GM12878 (cell line): ENCODE measurements around the gene LGALS13.

Source experiments
- BCLAF1 ChIP-seq: fragments of 450-650 bp; IDR thresholded peaks from 2 replicates; pipeline ENCODE4 v1.6.1; 2017; ENCODE audit warnings: antibody characterized with exemption, mild to moderate bottlenecking, moderate library complexity
- CTCF ChIP-seq, 3 experiments: IDR thresholded peaks in 2 of 3; conservative IDR thresholded peaks in 1 of 3; 2 replicates each; pipeline ENCODE4 v1.5.1; 2011; ENCODE audit warnings: low read depth in 3 of 3, low read length in 3 of 3, mild to moderate bottlenecking in 3 of 3, control low read depth in 2 of 3, moderate library complexity in 2 of 3, inconsistent platforms in 1 of 3, mixed read lengths in 1 of 3; ENCODE audit not compliant: control insufficient read depth in 2 of 3, insufficient read depth in 1 of 3; ENCODE audit errors: extremely low read depth in 1 of 3
- EZH2 ChIP-seq: IDR thresholded peaks from 2 replicates; pipeline ENCODE4 v1.6.1; 2012; ENCODE audit warnings: low read depth, mild to moderate bottlenecking, control low read depth, inconsistent platforms, low read length, borderline replicate concordance; ENCODE audit not compliant: control insufficient read depth
- NFXL1 ChIP-seq: fragments of 450-650 bp; IDR thresholded peaks from 2 replicates; pipeline ENCODE4 v1.6.1; 2017; ENCODE audit warnings: antibody characterized with exemption, mild to moderate bottlenecking, borderline replicate concordance
- PML ChIP-seq: IDR thresholded peaks from 2 replicates; pipeline ENCODE4 v1.6.1; 2012; ENCODE audit warnings: low read length, inconsistent platforms
- POLR2AphosphoS5 ChIP-seq: IDR thresholded peaks from 2 replicates; pipeline ENCODE4 v1.6.1; 2011; ENCODE audit warnings: mild to moderate bottlenecking, low read length, inconsistent platforms
- PRDM15 ChIP-seq: fragments of 450-650 bp; formaldehyde crosslinking; IDR thresholded peaks from 2 replicates; pipeline ENCODE4 v1.4.0; 2020; ENCODE audit warnings: mild to moderate bottlenecking, moderate library complexity

- TF ChIP-seq NFXL1 (no peak), PML (no peak), CTCF (IDR thresholded peaks at IDR 0.05 in 2 of 3, conservative IDR thresholded peaks at IDR 0.05 in 1 of 3; ENCODE audit: control insufficient read depth in 2 of 3, extremely low read depth in 1 of 3, insufficient read depth in 1 of 3, low read depth in 3 of 3, low read length in 3 of 3) (no peak), PRDM15 (CRISPR knock-in tag) (no peak), BCLAF1 (no peak), EZH2 (no peak), POLR2AphosphoS5 (no peak)
Measured at GRCh38 chr19:39554701-39555311, 47.5 kb upstream of the LGALS13 start.
